Measurements from ENCODE around the gene BEND7.

GRCh38 chr10:13445656-13446400, 83.0 kb downstream of the BEND7 start:
- TF ChIP-seq NONO (IDR thresholded peaks at IDR 0.05) (no peak), NONO (CRISPR knock-in tag; conservative IDR thresholded peaks at IDR 0.05) (no peak), MAFF (IDR thresholded peaks at IDR 0.05; ENCODE audit: low read depth, low read length) (no peak), NFRKB (IDR thresholded peaks at IDR 0.05) (no peak), MYNN (CRISPR knock-in tag; IDR thresholded peaks at IDR 0.05; ENCODE audit: low read depth) (no peak), THAP11 (CRISPR knock-in tag; IDR thresholded peaks at IDR 0.05) (no peak), GABPA (IDR thresholded peaks at IDR 0.05; ENCODE audit: low read depth, low read length) (no peak), GABPA (CRISPR knock-in tag; IDR thresholded peaks at IDR 0.05; ENCODE audit: low read depth) (no peak), ZNF251 (CRISPR knock-in tag; IDR thresholded peaks at IDR 0.05) (no peak), RXRA (CRISPR knock-in tag; IDR thresholded peaks at IDR 0.05) (no peak), ATF1 (CRISPR knock-in tag; IDR thresholded peaks at IDR 0.05) (no peak), ZBTB40 (IDR thresholded peaks at IDR 0.05) (no peak), ZBTB40 (CRISPR knock-in tag; IDR thresholded peaks at IDR 0.05) (no peak), HCFC1 (IDR thresholded peaks at IDR 0.05; ENCODE audit: low read depth, low read length) (no peak)

Data from HepG2 (cell line).